Hippocampal formation (tissue), 2 donors: ENCODE data around the gene HPX.

Source experiments
- DNase-seq, 2 donors: peaks; one replicate each; lab custom pipeline; 2025; lab: John Stamatoyannopoulos, UW

HPX gene

DNA sequence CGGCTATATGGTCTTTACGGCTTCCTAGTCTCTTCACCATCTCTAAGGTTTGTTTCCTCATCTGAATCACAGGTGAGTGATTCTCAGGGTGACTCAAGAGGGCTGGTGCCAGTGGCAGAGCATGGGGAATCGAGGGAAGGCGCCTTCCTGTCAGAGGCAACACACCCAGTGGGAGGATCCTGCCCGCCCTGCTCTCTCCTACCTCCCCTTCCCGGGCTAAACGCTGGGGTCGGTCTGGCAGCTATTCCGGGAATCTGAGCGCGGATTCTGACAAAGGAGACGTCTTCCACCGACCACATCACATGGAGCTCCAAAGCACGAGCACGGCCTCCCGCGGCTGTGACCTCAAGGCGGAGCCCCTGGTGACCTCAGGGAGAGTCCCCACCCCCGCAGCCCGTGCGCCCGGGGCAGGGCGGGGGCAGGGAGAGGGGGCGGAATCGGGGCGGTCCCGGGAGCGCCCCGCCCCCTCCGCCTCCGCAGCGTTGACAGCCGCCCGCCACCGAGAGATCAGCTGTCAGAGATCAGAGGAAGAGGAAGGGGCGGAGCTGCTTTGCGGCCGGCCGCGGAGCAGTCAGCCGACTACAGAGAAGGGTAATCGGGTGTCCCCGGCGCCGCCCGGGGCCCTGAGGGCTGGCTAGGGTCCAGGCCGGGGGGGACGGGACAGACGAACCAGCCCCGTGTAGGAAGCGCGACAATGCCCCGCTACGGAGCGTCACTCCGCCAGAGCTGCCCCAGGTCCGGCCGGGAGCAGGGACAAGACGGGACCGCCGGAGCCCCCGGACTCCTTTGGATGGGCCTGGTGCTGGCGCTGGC, 50.7 kb downstream of the HPX start, which contains the start of gene SMPD1:
Gene SMPD1, plus strand, starts transcription at position 570 of the 813 bp plus-strand sequence. Its CDS starts 125 bp downstream, at position 695.
- peak; percentile 92 to 93 for DNase-seq

DNA sequence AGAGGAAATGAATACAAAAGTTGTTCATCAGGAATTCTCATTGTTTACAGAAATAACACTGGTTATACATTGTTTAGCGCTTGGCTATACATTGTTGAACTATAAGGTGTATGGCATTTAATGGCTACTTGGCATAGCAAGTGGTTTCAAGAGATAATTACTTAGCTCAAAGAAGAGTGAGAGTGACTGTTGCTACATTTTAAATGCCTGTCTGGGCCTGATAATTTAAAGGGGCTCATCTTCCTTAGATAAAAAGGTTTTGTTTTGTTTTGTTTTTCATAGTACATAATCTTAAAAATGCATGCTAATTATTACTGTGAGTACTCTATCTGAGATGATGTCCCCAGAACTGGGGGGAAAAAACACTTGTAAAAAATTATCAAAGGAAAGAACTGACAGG, 52.0 kb downstream of the HPX start:
- DNase-seq: no peak

DNA sequence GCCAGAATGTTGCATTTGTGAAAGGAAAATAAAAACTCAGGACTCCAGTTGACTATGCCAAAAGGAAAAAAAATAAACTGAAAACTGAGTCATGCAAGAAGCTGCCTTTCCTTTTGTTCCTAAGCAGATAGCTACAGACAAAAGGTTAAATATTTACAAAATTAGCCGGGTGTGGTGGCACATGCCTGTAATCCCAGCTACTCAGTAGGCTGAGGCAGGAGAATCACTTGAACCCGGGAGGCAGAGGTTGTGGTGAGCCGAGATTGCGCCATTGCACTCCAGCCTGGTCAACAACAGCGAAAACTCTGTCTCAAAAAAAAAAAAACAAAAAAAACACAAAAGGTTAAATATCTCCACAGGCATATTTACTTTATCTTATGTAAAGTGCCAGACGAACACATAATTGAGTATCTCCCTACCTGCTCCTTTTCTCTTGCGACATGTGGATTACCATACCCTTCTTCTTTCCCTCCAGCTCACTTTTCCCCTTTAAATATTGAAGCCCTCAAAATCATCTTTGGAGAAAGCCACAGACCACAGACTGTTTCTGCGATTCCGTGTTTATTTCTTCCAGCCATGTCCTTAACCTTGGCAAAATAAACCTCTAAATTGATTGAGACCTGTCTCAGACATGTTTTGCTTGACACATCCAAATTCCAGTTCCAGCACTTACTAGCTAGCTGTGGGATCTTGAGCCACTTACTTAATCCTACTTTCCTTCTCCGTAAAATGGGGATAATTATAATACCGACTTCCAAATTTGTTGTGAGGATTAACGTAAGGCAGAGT, 52.8 kb downstream of the HPX start:
- no peak for DNase-seq

DNA sequence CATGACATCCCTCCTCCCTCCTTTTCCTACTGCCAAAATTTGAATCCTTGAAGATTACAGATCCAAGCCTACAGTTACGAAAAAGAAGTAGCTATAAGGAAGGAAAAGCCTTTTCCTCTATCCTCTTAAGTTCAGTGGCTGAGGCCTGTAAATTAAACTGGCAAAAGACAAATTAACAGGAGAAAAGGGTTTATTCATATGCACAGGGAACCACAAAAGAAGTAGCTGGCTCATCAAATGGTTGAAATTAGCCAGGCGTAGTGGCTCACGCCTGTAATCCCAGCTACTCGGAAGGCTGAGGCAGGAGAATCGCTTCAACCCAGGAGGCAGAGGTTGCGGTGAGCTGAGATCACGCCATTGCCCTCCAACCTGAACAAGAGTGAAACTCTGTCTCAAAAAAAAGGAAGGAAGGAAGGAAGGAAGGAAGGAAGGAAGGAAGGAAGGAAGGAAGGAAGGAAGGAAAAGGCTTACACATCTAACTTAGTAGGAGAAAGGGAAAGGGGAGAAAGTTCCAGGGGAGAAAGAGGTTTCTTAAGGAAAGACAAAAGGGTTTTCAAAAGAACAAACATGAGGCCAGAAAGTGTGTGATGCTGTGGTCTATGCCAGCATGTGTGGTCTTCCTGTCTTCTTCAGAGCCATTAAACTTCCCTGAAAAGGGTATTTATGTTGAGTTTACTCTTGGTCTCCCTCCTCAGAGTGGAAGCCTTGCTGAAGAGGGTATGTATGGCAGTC, 55.6 kb downstream of the HPX start:
- DNase-seq: no peak
